LNCAP (cell line): Measurements from ENCODE around the gene GRM1.

ENCODE experiments used
- TF ChIP-seq, protein P1 (sequence below): fragments of 450-650 bp; IDR thresholded peaks from 2 replicates; pipeline ENCODE4 v1.5.1; 2017; ENCODE audit warnings: mild to moderate bottlenecking

GRM1 gene

DNA sequence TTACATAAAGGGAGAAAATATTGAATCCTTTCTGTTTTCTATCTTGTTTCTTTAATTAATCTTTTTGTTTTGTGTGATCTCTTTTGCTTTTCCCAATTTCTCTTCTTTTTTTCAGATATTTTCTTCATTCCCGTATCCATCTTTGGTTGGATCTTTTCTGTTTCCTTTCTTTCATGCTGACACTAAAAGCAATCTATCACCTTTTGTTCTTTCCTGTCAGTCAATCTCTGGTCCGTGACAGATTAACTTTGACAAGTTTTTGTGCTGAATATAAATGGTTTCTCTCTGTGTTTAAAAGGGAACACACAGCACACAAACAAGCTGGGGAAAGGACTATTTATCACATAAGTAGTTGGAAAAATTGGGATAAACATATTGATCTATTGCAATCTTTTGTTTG, 162.8 kb downstream of the GRM1 start:
- TF ChIP-seq, protein P1, sequence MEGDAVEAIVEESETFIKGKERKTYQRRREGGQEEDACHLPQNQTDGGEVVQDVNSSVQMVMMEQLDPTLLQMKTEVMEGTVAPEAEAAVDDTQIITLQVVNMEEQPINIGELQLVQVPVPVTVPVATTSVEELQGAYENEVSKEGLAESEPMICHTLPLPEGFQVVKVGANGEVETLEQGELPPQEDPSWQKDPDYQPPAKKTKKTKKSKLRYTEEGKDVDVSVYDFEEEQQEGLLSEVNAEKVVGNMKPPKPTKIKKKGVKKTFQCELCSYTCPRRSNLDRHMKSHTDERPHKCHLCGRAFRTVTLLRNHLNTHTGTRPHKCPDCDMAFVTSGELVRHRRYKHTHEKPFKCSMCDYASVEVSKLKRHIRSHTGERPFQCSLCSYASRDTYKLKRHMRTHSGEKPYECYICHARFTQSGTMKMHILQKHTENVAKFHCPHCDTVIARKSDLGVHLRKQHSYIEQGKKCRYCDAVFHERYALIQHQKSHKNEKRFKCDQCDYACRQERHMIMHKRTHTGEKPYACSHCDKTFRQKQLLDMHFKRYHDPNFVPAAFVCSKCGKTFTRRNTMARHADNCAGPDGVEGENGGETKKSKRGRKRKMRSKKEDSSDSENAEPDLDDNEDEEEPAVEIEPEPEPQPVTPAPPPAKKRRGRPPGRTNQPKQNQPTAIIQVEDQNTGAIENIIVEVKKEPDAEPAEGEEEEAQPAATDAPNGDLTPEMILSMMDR, result no peak

DNA sequence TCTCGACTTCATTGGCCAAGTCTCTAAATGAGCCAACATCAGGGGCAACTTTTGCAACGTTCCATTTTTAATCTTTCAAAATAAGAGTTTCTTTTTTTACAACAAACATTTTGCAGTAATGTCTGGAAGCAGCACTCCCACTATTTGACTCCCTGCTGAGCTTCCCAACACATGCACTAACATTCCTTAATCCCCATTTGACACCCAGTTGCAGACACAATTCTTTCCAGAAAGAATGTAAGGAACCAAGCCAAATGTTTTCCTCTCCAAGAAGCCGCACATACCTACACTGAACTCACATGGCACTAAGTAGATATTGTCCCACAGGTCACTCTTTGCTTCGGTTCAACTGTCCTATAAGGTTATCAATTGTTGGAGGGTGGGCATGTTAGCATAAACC, 165.6 kb downstream of the GRM1 start:
- TF ChIP-seq, protein P1, result no peak

DNA sequence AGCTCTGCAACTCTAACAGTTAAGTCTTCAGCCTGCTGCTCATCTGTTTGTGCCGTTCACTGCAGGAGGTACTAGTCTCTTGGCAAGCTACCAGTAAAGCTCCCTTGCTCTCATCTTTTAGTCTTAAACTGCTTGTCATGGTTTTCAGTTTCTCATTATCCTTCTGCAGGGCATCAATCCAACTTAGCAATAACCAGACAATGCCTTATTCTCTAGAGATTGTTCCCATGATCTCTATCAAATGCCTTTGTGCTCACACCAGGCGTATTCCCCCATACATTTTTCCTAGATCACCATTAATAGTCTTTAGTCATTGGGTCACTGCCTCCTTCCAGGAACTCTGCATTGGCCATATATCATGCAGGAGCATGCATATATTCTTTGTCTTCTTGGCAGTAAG, 171.3 kb downstream of the GRM1 start:
- TF ChIP-seq, protein P1, result no peak

DNA sequence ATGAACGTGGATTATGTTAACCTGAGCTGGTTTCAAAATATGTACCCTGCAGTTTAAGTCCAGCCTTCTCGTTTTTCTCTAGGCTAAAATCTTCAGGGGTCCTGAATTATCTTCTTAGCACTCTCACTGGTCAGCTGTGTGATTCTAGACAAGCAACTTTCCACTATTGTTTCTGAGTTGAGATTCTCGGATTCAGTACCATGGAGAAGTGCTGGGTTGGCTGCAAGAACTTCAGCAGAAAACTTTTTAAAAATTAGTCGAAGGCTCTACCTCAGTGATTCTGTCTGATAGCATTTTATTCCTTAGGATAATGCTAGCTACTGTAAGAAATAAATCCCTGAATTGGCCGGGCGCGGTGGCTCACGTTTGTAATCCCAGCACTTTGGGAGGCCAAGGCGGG, 173.7 kb downstream of the GRM1 start:
- TF ChIP-seq, protein P1, result no peak

DNA sequence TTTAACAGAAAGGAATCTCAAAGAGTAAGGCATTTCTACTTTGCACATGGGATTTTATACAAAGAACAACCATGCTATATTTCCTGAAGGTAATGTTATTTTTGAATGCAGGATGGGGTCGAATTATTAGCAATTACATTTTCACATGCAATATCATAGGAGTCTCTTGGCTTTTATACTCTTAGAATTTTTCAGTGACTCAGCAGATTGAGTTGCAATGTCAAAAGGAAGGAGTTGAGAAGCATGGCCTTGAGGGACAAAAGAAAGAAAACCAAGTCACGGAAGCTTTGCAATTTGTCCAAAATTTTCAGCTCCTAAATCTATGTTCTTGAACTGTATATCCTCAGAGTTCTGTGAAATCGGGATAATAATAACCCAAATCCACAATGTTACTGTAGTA, 181.1 kb downstream of the GRM1 start:
- TF ChIP-seq, protein P1, result no peak

DNA sequence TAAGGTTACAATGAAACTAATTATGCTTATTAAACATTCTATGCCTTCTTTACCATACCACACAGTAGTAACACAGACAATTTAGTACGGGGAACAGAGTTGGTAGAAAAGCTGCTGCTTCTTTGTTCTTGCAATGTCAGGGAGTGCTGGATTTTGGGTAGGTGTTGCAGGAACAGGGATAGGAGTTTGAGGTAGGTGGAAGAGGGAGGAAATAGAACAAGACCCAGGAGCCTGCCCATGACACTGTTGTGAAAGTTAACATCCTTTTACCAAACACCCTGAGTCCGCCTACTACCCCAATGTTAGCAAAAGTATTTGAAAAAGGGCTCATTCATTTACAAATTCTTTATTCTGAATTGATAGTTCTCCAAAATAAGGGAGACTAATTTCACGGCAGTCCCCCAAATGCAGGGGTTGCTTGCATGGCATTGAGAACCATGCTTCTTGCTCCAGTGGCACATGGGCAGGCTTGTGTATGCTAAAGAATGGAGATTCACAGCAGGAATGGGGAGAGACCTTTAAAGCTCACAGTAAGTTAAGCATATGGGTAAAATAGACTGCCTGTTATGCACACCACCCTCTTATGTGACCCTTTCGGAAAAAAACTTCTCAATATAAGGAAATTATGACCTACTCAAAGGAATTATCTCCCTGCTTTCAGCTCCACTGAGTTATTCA, 181.7 kb downstream of the GRM1 start:
- TF ChIP-seq, protein P1, result no peak

DNA sequence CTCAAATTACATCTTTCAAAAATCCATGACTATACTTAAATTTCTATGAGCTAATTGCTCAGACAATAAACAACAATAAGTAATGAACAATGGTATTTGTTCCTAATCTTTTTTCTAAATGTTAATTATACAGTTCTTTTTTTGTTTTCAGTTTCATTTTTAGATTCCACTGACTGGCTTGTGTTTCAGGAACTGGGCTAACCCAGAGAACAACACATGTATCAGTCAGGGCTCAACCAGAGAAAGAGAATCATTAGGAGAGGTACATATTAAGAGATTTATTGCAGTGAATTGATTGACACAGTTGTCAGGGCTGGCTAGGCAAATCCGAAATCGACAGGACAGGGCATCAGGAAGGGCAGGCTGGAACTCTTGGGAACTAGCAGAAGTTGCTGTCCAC, 182.8 kb downstream of the GRM1 start:
- TF ChIP-seq, protein P1, result no peak

DNA sequence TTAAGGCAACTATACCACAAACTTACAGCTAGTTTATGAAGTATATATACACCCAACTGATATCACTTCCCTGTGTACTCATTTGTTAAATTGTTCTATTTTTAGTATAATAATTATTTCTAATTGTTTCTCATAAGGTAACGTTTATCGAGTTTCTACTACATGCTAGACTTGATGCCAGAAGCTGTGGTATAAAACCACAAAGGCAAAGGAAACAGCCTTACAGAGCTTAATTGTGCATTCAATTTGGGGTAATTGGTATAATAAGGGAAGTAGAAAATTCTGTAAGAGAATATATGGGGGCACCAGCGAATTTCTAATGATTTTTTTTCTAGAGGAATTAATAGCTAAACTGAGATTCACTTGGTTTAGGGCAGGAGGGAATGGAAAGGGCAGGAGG, 183.9 kb downstream of the GRM1 start:
- TF ChIP-seq, protein P1, result no peak
